SK-N-SH treated with all-trans-retinoic acid at 6 μM for 48 hours (cell line): ENCODE results near the gene CCBE1.

Experiments used
- ATAC-seq: fragments of 200-7000 bp; cut with Tn5 transposase; 3 replicates; pipeline ENCODE4 v1.9.1; 2020; ENCODE audit warnings: mild to moderate bottlenecking, moderate library complexity
- ARNTL ChIP-seq: fragments of 450-650 bp; formaldehyde crosslinking; IDR thresholded peaks from 2 replicates; pipeline ENCODE4 v1.5.0; 2020; ENCODE audit warnings: low read depth, mild to moderate bottlenecking, moderate library complexity, borderline replicate concordance
- BACH2 ChIP-seq: fragments of 250-450 bp; sonication (Bioruptor Pico); IDR thresholded peaks from 2 replicates; pipeline ENCODE4 v1.9.0; 2021; ENCODE audit warnings: mild to moderate bottlenecking, borderline replicate concordance
- CSDC2 ChIP-seq: fragments of 250-450 bp; sonication (Bioruptor Pico); IDR thresholded peaks from 2 replicates; pipeline ENCODE4 v1.5.0; 2020; ENCODE audit warnings: mild to moderate bottlenecking, moderate library complexity
- CSRNP3 ChIP-seq: fragments of 250-450 bp; sonication (Bioruptor Pico); IDR thresholded peaks from 2 replicates; pipeline ENCODE4 v1.5.1; 2021; ENCODE audit warnings: mild to moderate bottlenecking, moderate library complexity
- ESRRG ChIP-seq: fragments of 250-450 bp; sonication (Bioruptor Pico); IDR thresholded peaks from 2 replicates; pipeline ENCODE4 v1.6.1; 2021; ENCODE audit warnings: mild to moderate bottlenecking
- GLIS3 ChIP-seq: fragments of 250-450 bp; sonication (Bioruptor Pico); IDR thresholded peaks from 2 replicates; pipeline ENCODE4 v1.5.0; 2020; ENCODE audit warnings: mild to moderate bottlenecking, moderate library complexity
- OSR1 ChIP-seq: fragments of 250-450 bp; sonication (Bioruptor Pico); IDR thresholded peaks from 2 replicates; pipeline ENCODE4 v1.8.0; 2022; ENCODE audit warnings: moderate library complexity, mild to moderate bottlenecking, inconsistent platforms
- PPARA ChIP-seq: fragments of 250-450 bp; sonication (Bioruptor Pico); IDR thresholded peaks from 2 replicates; pipeline ENCODE4 v1.5.0; 2020; ENCODE audit warnings: mild to moderate bottlenecking, borderline replicate concordance
- RARB ChIP-seq: fragments of 250-450 bp; sonication (Bioruptor Pico); IDR thresholded peaks from 2 replicates; pipeline ENCODE4 v1.8.0; 2021; ENCODE audit warnings: mild to moderate bottlenecking, moderate library complexity
- SNAI2 ChIP-seq: fragments of 250-450 bp; sonication (Bioruptor Pico); IDR thresholded peaks from 2 replicates; pipeline ENCODE4 v1.5.0; 2020; ENCODE audit warnings: mild to moderate bottlenecking, moderate library complexity
- TCF4 ChIP-seq: fragments of 250-450 bp; sonication (Bioruptor Pico); IDR thresholded peaks from 2 replicates; pipeline ENCODE4 v1.8.0; 2021; ENCODE audit warnings: mild to moderate bottlenecking, moderate library complexity, borderline replicate concordance
- TOX ChIP-seq: fragments of 250-450 bp; sonication (Bioruptor Pico); IDR thresholded peaks from 2 replicates; pipeline ENCODE4 v1.8.0; 2021; ENCODE audit warnings: mild to moderate bottlenecking, moderate library complexity, borderline replicate concordance
- ZC3H10 ChIP-seq: fragments of 250-450 bp; sonication (Bioruptor Pico); IDR thresholded peaks from 2 replicates; pipeline ENCODE4 v1.5.1; 2021; ENCODE audit warnings: mild to moderate bottlenecking, moderate library complexity
- ZFP3 ChIP-seq: fragments of 250-450 bp; sonication (Bioruptor Pico); IDR thresholded peaks from 2 replicates; pipeline ENCODE4 v1.5.0; 2020; ENCODE audit warnings: mild to moderate bottlenecking, moderate library complexity
- ZNF8 ChIP-seq: fragments of 450-650 bp; formaldehyde crosslinking; IDR thresholded peaks from 2 replicates; pipeline ENCODE4 v1.5.0; 2020; ENCODE audit warnings: mild to moderate bottlenecking, moderate library complexity
- TF ChIP-seq, protein P1 (sequence below): fragments of 250-450 bp; sonication (Bioruptor Pico); IDR thresholded peaks from 2 replicates; pipeline ENCODE4 v1.8.0; 2021; ENCODE audit warnings: low read depth, mild to moderate bottlenecking, moderate library complexity, borderline replicate concordance
- TF ChIP-seq, protein P2 (sequence below): fragments of 250-450 bp; sonication (Bioruptor Pico); IDR thresholded peaks from 2 replicates; pipeline ENCODE4 v1.8.0; 2020; ENCODE audit warnings: mild to moderate bottlenecking, moderate library complexity, borderline replicate concordance
- TF ChIP-seq, protein P3 (sequence below): fragments of 250-450 bp; sonication (Bioruptor Pico); IDR thresholded peaks from 2 replicates; pipeline ENCODE4 v1.5.0; 2020; ENCODE audit warnings: mild to moderate bottlenecking, moderate library complexity

Gene CCBE1

GRCh38 chr18:59520562-59521355, 176.5 kb downstream of the CCBE1 start (continued):
- TF ChIP-seq, protein P1, sequence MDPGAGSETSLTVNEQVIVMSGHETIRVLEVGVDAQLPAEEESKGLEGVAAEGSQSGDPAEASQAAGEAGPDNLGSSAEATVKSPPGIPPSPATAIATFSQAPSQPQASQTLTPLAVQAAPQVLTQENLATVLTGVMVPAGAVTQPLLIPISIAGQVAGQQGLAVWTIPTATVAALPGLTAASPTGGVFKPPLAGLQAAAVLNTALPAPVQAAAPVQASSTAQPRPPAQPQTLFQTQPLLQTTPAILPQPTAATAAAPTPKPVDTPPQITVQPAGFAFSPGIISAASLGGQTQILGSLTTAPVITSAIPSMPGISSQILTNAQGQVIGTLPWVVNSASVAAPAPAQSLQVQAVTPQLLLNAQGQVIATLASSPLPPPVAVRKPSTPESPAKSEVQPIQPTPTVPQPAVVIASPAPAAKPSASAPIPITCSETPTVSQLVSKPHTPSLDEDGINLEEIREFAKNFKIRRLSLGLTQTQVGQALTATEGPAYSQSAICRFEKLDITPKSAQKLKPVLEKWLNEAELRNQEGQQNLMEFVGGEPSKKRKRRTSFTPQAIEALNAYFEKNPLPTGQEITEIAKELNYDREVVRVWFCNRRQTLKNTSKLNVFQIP (CRISPR knock-in tag), result no peak
- TF ChIP-seq PPARA (no peak), ESRRG (CRISPR knock-in tag) (no peak), ZNF8 (CRISPR knock-in tag) (no peak), ZC3H10 (CRISPR knock-in tag) (no peak), CSDC2 (CRISPR knock-in tag) (no peak)
- TF ChIP-seq, protein P2, sequence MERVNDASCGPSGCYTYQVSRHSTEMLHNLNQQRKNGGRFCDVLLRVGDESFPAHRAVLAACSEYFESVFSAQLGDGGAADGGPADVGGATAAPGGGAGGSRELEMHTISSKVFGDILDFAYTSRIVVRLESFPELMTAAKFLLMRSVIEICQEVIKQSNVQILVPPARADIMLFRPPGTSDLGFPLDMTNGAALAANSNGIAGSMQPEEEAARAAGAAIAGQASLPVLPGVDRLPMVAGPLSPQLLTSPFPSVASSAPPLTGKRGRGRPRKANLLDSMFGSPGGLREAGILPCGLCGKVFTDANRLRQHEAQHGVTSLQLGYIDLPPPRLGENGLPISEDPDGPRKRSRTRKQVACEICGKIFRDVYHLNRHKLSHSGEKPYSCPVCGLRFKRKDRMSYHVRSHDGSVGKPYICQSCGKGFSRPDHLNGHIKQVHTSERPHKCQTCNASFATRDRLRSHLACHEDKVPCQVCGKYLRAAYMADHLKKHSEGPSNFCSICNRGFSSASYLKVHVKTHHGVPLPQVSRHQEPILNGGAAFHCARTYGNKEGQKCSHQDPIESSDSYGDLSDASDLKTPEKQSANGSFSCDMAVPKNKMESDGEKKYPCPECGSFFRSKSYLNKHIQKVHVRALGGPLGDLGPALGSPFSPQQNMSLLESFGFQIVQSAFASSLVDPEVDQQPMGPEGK (CRISPR knock-in tag), result no peak

DNA sequence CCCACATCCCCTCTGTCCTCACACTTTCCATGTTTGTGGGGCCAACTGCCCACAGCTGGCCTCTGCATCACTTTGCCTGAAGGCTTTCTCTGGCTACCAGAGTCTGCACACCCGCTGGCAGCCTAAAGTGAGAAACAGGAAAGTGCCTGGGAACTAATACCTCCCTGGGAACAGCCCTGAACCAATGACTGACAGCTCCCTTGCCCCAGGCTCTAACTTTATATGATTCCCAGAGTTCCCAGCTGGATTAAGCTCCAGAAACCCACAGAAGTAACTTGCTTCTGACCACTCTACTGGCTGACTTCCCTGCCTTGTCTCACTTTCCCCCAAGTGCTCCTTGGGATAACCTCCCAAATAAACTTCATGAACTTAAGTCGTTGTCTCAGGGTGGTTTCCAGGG, 178.5 kb downstream of the CCBE1 start:
- ATAC-seq, result no peak
- TF ChIP-seq ZFP3 (CRISPR knock-in tag) (no peak), RARB (CRISPR knock-in tag) (no peak), SNAI2 (no peak), ESRRG (CRISPR knock-in tag) (no peak), OSR1 (CRISPR knock-in tag) (no peak), TCF4 (CRISPR knock-in tag) (no peak)

GRCh38 chr18:59517446-59518165, 179.6 kb downstream of the CCBE1 start:
- TF ChIP-seq OSR1 (CRISPR knock-in tag) (no peak), ZC3H10 (CRISPR knock-in tag) (no peak), CSDC2 (CRISPR knock-in tag) (no peak), BACH2 (CRISPR knock-in tag) (no peak), ESRRG (CRISPR knock-in tag) (0 out of 2 replicates have a peak, but pooled peaks have one; percentile 42), ZNF8 (CRISPR knock-in tag) (no peak), ARNTL (CRISPR knock-in tag) (no peak), TCF4 (CRISPR knock-in tag) (peak; percentile 97), GLIS3 (no peak), CSRNP3 (CRISPR knock-in tag) (no peak), SNAI2 (no peak)
- TF ChIP-seq, protein P3, sequence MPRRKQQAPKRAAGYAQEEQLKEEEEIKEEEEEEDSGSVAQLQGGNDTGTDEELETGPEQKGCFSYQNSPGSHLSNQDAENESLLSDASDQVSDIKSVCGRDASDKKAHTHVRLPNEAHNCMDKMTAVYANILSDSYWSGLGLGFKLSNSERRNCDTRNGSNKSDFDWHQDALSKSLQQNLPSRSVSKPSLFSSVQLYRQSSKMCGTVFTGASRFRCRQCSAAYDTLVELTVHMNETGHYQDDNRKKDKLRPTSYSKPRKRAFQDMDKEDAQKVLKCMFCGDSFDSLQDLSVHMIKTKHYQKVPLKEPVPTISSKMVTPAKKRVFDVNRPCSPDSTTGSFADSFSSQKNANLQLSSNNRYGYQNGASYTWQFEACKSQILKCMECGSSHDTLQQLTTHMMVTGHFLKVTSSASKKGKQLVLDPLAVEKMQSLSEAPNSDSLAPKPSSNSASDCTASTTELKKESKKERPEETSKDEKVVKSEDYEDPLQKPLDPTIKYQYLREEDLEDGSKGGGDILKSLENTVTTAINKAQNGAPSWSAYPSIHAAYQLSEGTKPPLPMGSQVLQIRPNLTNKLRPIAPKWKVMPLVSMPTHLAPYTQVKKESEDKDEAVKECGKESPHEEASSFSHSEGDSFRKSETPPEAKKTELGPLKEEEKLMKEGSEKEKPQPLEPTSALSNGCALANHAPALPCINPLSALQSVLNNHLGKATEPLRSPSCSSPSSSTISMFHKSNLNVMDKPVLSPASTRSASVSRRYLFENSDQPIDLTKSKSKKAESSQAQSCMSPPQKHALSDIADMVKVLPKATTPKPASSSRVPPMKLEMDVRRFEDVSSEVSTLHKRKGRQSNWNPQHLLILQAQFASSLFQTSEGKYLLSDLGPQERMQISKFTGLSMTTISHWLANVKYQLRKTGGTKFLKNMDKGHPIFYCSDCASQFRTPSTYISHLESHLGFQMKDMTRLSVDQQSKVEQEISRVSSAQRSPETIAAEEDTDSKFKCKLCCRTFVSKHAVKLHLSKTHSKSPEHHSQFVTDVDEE (CRISPR knock-in tag), result peak; percentile 94
- ATAC-seq, result peak; percentile 44; the same call in 2 of the 3 replicates

DNA sequence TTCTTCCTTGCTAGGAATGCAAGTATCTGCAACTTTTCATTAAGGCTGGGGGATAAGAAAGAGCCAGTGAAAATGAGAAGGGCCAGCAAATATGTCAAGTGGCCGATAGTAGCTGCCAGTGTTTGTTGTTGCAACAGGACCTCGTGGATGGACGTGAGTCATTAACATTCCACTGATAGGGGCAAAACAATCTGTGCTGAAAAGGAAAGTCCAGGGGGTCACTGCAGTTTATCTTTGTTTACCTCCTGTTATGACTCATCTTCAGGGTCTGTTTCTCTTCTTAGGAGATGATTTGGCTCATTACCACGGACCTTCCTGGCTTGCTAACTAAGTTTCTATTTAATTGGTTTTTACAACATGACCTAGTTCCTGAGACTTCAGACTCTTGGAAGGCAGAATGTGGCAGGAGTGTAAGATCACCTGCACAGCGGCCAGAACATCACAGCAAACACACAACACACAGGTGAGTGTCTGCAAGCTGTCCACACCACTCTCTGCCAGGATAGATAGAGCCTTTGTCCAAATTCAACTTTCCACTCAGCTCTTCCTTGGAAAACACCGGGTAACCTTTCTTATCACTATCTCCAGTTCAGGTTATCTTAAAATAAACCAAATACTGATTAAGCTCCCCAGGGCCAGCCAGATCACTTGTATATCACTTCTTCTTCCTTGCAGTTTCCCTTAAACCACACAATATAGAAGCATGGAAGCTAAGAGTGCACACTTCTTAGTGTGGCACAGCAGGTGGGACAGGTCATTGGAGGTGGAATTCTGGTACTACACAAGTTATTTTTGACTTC, 180.7 kb downstream of the CCBE1 start:
- ATAC-seq, result peak; percentile 75
- TF ChIP-seq ARNTL (CRISPR knock-in tag) (no peak), GLIS3 (peak; percentile 30; the same call in 1 of the 2 replicates), SNAI2 (no peak), BACH2 (CRISPR knock-in tag) (0 out of 2 replicates have a peak, but pooled peaks have one; percentile 3), TOX (CRISPR knock-in tag) (no peak), RARB (CRISPR knock-in tag) (no peak)
- TF ChIP-seq, protein P1 (CRISPR knock-in tag), result no peak
- TF ChIP-seq, protein P3 (CRISPR knock-in tag), result peak; percentile 93
